HL-60 (cell line): ENCODE measurements around the gene PCDHB1.

Experiments
- GABPA ChIP-seq: IDR thresholded peaks from 2 replicates; pipeline ENCODE4 v1.6.1; 2012; ENCODE audit warnings: low read depth
- POLR2AphosphoS5 ChIP-seq: IDR thresholded peaks from 2 replicates; pipeline ENCODE4 v1.6.1; 2012; ENCODE audit warnings: low read depth
- REST ChIP-seq: IDR thresholded peaks from 2 replicates; pipeline ENCODE4 v1.6.1; 2012; ENCODE audit warnings: low read depth; ENCODE audit not compliant: insufficient replicate concordance
- SPI1 ChIP-seq: IDR thresholded peaks from 2 replicates; pipeline ENCODE4 v1.6.1; 2012; ENCODE audit warnings: low read depth, mild to moderate bottlenecking, borderline replicate concordance
- TF ChIP-seq, protein P1 (sequence below): IDR thresholded peaks from one replicate; pipeline ENCODE4 v1.5.1; 2011; ENCODE audit warnings: low read length, control low read depth, inconsistent platforms; ENCODE audit not compliant: insufficient read depth

GRCh38 chr5:141039061-141039460 is 12.1 kb upstream of the PCDHB1 start:
- TF ChIP-seq, protein P1, sequence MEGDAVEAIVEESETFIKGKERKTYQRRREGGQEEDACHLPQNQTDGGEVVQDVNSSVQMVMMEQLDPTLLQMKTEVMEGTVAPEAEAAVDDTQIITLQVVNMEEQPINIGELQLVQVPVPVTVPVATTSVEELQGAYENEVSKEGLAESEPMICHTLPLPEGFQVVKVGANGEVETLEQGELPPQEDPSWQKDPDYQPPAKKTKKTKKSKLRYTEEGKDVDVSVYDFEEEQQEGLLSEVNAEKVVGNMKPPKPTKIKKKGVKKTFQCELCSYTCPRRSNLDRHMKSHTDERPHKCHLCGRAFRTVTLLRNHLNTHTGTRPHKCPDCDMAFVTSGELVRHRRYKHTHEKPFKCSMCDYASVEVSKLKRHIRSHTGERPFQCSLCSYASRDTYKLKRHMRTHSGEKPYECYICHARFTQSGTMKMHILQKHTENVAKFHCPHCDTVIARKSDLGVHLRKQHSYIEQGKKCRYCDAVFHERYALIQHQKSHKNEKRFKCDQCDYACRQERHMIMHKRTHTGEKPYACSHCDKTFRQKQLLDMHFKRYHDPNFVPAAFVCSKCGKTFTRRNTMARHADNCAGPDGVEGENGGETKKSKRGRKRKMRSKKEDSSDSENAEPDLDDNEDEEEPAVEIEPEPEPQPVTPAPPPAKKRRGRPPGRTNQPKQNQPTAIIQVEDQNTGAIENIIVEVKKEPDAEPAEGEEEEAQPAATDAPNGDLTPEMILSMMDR: no peak
- TF ChIP-seq GABPA (no peak), REST (no peak), POLR2AphosphoS5 (no peak), SPI1 (no peak)
